HG03103 (cell line): ENCODE data around the gene MYO1H.

Experiments
- ATAC-seq: cut with Tn5 transposase; IDR thresholded peaks from one replicate; pipeline ENCODE4 v1.9.1; 2021; ENCODE audit warnings: low read depth; ENCODE audit not compliant: unreplicated experiment

The MYO1H gene

GRCh38 chr12:109489016-109489954, 141.6 kb downstream of the MYO1H start:
- ATAC-seq, result no peak

- no peak for ATAC-seq
Measured at GRCh38 chr12:109489955-109490565, 142.4 kb downstream of the MYO1H start.

- ATAC-seq, result no peak
Measured at GRCh38 chr12:109491671-109492070, 144.0 kb downstream of the MYO1H start.

GRCh38 chr12:109492371-109492770, 144.7 kb downstream of the MYO1H start:
- no peak for ATAC-seq

GRCh38 chr12:109493090-109493489, 145.4 kb downstream of the MYO1H start:
- no peak for ATAC-seq

GRCh38 chr12:109493938-109494337, 146.2 kb downstream of the MYO1H start:
- ATAC-seq, result no peak

GRCh38 chr12:109494348-109494881, 146.7 kb downstream of the MYO1H start:
- ATAC-seq, result no peak

- ATAC-seq, result no peak
Measured at GRCh38 chr12:109495012-109495411, 147.3 kb downstream of the MYO1H start.

GRCh38 chr12:109496306-109496705, 148.6 kb downstream of the MYO1H start:
- no peak for ATAC-seq

- no peak for ATAC-seq
Measured at GRCh38 chr12:109497675-109498074, 150.0 kb downstream of the MYO1H start.
